Kidney (tissue), 14 donors: Measurements from ENCODE around the gene GABBR2. TPM values are rescaled to one million over a fixed set of nuclear protein-coding genes. Genes with fewer than 3 reads are reported as not detected.

Source experiments
- DNase-seq, 5 donors: peaks; one replicate each; pipeline ENCODE4 v3.0.0-alpha.2; 2013 to 2020
- FAIRE-seq: peaks from 2 replicates; lab custom pipeline; 2012; peaks lifted over from hg19 to GRCh38; lab: Jason Lieb, UNC
- H3K27ac ChIP-seq, 2 donors: one replicate each; pipeline ENCODE4 v1.7.0; 2013; ENCODE audit warnings: low read depth in 2 of 2, low read length in 2 of 2, inconsistent platforms in 1 of 2
- H3K27me3 ChIP-seq: one replicate; pipeline ENCODE4 v1.7.1; 2013; ENCODE audit warnings: low read length, inconsistent platforms; ENCODE audit not compliant: control insufficient read depth, insufficient read depth
- H3K36me3 ChIP-seq, 3 donors: one replicate each; pipeline versions ENCODE4 v1.7.0 to v1.7.1; 2013; ENCODE audit warnings: low read length in 3 of 3, control low read depth in 1 of 3, inconsistent platforms in 1 of 3; ENCODE audit not compliant: insufficient read depth in 3 of 3, control insufficient read depth in 2 of 3
- H3K4me1 ChIP-seq, 3 donors: one replicate each; pipeline versions ENCODE4 v1.7.0 to v1.7.1; 2013; ENCODE audit warnings: low read length in 3 of 3, inconsistent platforms in 1 of 3, low read depth in 1 of 3; ENCODE audit not compliant: control insufficient read depth in 2 of 3, insufficient read depth in 2 of 3
- H3K4me3 ChIP-seq, 3 donors: one replicate each; pipeline versions ENCODE4 v1.7.0 to v1.8.1; 2013; ENCODE audit warnings: low read length in 3 of 3, control low read depth in 1 of 3, inconsistent platforms in 1 of 3
- H3K9ac ChIP-seq, 3 donors: one replicate each; pipeline versions ENCODE4 v1.7.0 to v1.7.1; 2013; ENCODE audit warnings: low read length in 3 of 3, control low read depth in 1 of 3, inconsistent platforms in 1 of 3
- H3K9me3 ChIP-seq, 3 donors: one replicate each; pipeline versions ENCODE4 v1.7.0 to v1.7.1; 2013; ENCODE audit warnings: low read length in 3 of 3, control low read depth in 1 of 3, inconsistent platforms in 1 of 3; ENCODE audit not compliant: control insufficient read depth in 2 of 3, insufficient read depth in 1 of 3
- intact Hi-C: fragments of 100-400 bp; cut with DNase I; formaldehyde crosslinking; loops from one replicate; pipeline ENCODE4 v1.11.1; 2022
- polyA plus RNA-seq: library from polyadenylated mRNA; stranded (reverse); fragments of 350-450 nt; fragmentation: Illumina TruSeq; extraction: RNeasy Lipid Tissue Mini Kit (QIAGEN cat#74804); gene quantifications from one replicate; pipeline ENCODE4 v1.2.3, GENCODE V29; 2014; ENCODE audit warnings: low read depth, low replicate concordance; ENCODE audit not compliant: insufficient read depth
- total RNA-seq: library from RNA; stranded (reverse); fragmentation: NEBNext Ultra II Directional; extraction: Animal tissue kit (Norgen Biotek cat#: 25700); gene quantifications from one replicate; pipeline ENCODE4 v1.2.1, GENCODE V29; 2021
- TF ChIP-seq, protein P1 (sequence below): IDR thresholded peaks from 3 replicates; pipeline ENCODE4 v1.5.1; 2012; ENCODE audit warnings: mild to moderate bottlenecking, moderate library complexity, borderline replicate concordance; ENCODE audit not compliant: insufficient read depth; ENCODE audit errors: extremely low read depth
- donor health status: control.
- donor health status: control.
- donor health status: control.
- donor health status: control.
- donor health status: control.
- donor health status: DM: yes; HTN: yes; CAD: no.
- donor health status: Normal renal cell carcinoma (clear cell type).

The GABBR2 gene
- total and polyA plus RNA-seq, 2 donors from 2014 or later = 0.06 TPM; not detected in 1

GRCh38 chr9:98491231-98491651 lies 217.5 kb downstream of the GABBR2 start:
- H3K9me3 ChIP-seq = no peaks in the 10 kb centered on the region
- H3K36me3 ChIP-seq = no peaks in the 10 kb centered on the region
- FAIRE-seq (no peak), DNase-seq (no peak)
- intact Hi-C loops = no loop called here
- TF ChIP-seq, protein P1, sequence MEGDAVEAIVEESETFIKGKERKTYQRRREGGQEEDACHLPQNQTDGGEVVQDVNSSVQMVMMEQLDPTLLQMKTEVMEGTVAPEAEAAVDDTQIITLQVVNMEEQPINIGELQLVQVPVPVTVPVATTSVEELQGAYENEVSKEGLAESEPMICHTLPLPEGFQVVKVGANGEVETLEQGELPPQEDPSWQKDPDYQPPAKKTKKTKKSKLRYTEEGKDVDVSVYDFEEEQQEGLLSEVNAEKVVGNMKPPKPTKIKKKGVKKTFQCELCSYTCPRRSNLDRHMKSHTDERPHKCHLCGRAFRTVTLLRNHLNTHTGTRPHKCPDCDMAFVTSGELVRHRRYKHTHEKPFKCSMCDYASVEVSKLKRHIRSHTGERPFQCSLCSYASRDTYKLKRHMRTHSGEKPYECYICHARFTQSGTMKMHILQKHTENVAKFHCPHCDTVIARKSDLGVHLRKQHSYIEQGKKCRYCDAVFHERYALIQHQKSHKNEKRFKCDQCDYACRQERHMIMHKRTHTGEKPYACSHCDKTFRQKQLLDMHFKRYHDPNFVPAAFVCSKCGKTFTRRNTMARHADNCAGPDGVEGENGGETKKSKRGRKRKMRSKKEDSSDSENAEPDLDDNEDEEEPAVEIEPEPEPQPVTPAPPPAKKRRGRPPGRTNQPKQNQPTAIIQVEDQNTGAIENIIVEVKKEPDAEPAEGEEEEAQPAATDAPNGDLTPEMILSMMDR = no peak
- H3K27ac ChIP-seq = no peak overlapping the region
- H3K4me1 ChIP-seq = no peaks in the 10 kb centered on the region
- H3K4me3 ChIP-seq = no peak overlapping the region
- H3K9ac ChIP-seq = no peak overlapping the region
- H3K27me3 ChIP-seq = no peaks in the 10 kb centered on the region

DNA sequence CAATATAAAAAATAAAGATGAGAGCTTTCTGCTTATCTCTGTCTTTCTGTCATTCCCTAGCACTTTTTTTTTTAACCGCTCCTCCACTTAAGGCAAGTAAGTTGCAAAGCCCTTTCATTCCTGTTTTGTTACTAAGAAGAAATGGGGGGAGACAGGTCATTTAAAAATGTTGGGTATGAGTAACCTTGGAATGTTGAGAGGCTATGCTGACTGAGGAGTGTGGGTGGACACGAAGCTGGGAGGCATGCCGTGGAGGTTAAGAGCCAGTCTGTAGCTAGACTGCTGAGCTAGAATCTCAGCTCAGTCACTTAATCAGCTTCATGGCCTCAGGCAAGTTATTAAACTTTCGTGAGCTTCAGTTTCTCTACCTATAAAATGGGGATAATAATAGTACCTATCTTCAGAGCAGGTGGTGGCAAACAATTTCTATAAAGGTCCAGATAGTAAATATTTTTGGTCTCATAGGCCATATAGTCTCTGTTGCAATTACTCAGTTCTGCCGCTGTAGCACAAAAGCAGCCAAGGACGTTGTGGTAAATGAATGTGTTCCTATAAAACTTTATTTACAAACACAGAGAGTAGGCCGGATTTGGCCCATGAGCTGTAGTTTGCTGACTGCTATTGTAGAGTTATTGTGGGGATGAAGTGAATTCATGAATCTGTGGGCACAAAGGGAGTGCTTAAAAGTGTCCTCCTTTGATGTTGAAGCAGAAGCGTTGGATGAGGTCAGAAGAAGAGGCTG lies 220.0 kb downstream of the GABBR2 start:
- Histone ChIP-seq H3K27ac (no peak overlapping the region), H3K9me3 (no peaks in the 10 kb centered on the region), H3K9ac (no peak overlapping the region), H3K4me3 (no peak overlapping the region), H3K36me3 (no peaks in the 10 kb centered on the region), H3K4me1 (no peaks in the 10 kb centered on the region), H3K27me3 (no peaks in the 10 kb centered on the region)
- TF ChIP-seq, protein P1 = no peak
- DNase-seq (no peak), FAIRE-seq (no peak)
- intact Hi-C loops = no loop called here

- H3K27me3 ChIP-seq = no peaks in the 10 kb centered on the region
- DNase-seq = no peak
- no peaks in the 10 kb centered on the region for H3K9me3 ChIP-seq
- TF ChIP-seq, protein P1 = no peak
- intact Hi-C loops = no loop called here
- no peaks in the 10 kb centered on the region for H3K36me3 ChIP-seq
- H3K9ac ChIP-seq = no peak overlapping the region
- no peak overlapping the region for H3K27ac ChIP-seq
- H3K4me3 ChIP-seq = no peak overlapping the region
- no peaks in the 10 kb centered on the region for H3K4me1 ChIP-seq
- FAIRE-seq = no peak
These were observed 223.0 kb downstream of the GABBR2 start for GRCh38 chr9:98485706-98486105.
